GM12878 (cell line): ENCODE results near the gene MAPK8IP1.

Experiments used
- FOXK2 ChIP-seq: fragments of 450-650 bp; IDR thresholded peaks from 2 replicates; pipeline ENCODE4 v1.6.1; 2017; ENCODE audit warnings: mild to moderate bottlenecking, moderate library complexity
- SMC3 ChIP-seq: IDR thresholded peaks from 2 replicates; pipeline ENCODE4 v1.6.1; 2011; ENCODE audit warnings: low read length, improper control_type of control experiment, borderline replicate concordance

DNA sequence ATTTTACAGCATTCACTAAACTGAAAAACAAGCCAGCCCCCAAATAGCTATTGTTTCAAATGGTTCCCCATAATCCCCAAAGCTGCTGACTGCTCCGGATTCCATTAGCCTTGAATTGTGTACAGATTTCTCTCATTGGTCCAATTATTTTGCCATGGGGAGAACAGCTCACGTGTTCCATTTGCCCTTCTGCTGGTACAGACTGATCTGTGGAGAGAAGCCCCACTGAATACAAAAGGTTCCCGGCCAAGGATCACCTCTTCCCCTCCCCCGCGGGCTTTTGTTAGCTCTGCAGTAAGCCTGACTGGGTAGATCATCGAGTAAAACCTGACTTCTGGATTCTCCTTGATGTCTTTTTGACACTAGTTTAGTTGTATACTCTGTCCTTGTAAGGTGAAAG, 9.1 kb upstream of the MAPK8IP1 start:
- TF ChIP-seq FOXK2 (no peak), SMC3 (no peak)
